Peyer's patch (tissue), 4 donors: Measurements from ENCODE around the gene CCDC124. TPM values are rescaled to one million over a fixed set of nuclear protein-coding genes. Genes with fewer than 3 reads are reported as not detected.
"Not testable (repeated sequence)": the region's sequence is repeated elsewhere in the genome, so short reads cannot be mapped to it uniquely, and the experiment has no call there.

Experiments
- DNase-seq, 3 donors: peaks; one replicate each; pipeline ENCODE4 v3.0.0-alpha.2; 2017 to 2019
- H3K27ac ChIP-seq, 4 donors: fragments of 200-600 bp; sonication (generic); one replicate each; pipeline ENCODE4 v1.5.1; 2016 to 2019
- H3K27me3 ChIP-seq, 2 donors: fragments of 200-600 bp; sonication (generic); one replicate each; pipeline ENCODE4 v1.5.1; 2019
- H3K36me3 ChIP-seq, 3 donors: fragments of 200-600 bp; sonication (generic); one replicate each; pipeline ENCODE4 v1.5.1; 2016 to 2019
- H3K4me1 ChIP-seq, 4 donors: fragments of 200-600 bp; sonication (generic); one replicate each; pipeline ENCODE4 v1.5.1; 2016 to 2019
- H3K4me3 ChIP-seq, 4 donors: fragments of 200-600 bp; sonication (generic); 1 replicate in 3 of 4; 2 replicates in 1 of 4; pipeline ENCODE4 v1.5.1; 2016 to 2019; ENCODE audit warnings: mild to moderate bottlenecking in 1 of 4
- H3K9me3 ChIP-seq, 4 donors: fragments of 200-600 bp; sonication (generic); one replicate each; pipeline ENCODE4 v1.5.1; 2016 to 2019; ENCODE audit warnings: mild to moderate bottlenecking in 1 of 4
- CTCF ChIP-seq, 6 experiments: fragments of 450-650 bp in 4 of 6; fragments of 200-600 bp in 2 of 6; sonication (generic) in 1 of 6; IDR thresholded peaks; one replicate each; pipeline ENCODE4 v1.5.1; 2017 to 2019; ENCODE audit warnings: antibody characterized with exemption in 6 of 6, mild to moderate bottlenecking in 3 of 6, moderate library complexity in 1 of 6
- POLR2A ChIP-seq, 2 donors: fragments of 450-650 bp; IDR thresholded peaks; one replicate each; pipeline ENCODE4 v1.5.1; 2017; ENCODE audit warnings: antibody characterized with exemption in 2 of 2, mild to moderate bottlenecking in 2 of 2, moderate library complexity in 2 of 2
- small RNA-seq, 2 donors: library from RNA; depleted of rRNA; stranded (forward); fragments of <200 nt; gene quantifications; one replicate each; pipeline ENCODE3, GENCODE V24; 2016
- total RNA-seq, 4 donors: library from RNA; depleted of rRNA; stranded (reverse); fragments of >200 nt; gene quantifications; one replicate each; pipeline ENCODE4 v1.1.0, GENCODE V29; 2016

The CCDC124 gene
- total RNA-seq, 4 donors from 2014 or later: 18.9 to 33.0 (median 24.4) TPM

DNA sequence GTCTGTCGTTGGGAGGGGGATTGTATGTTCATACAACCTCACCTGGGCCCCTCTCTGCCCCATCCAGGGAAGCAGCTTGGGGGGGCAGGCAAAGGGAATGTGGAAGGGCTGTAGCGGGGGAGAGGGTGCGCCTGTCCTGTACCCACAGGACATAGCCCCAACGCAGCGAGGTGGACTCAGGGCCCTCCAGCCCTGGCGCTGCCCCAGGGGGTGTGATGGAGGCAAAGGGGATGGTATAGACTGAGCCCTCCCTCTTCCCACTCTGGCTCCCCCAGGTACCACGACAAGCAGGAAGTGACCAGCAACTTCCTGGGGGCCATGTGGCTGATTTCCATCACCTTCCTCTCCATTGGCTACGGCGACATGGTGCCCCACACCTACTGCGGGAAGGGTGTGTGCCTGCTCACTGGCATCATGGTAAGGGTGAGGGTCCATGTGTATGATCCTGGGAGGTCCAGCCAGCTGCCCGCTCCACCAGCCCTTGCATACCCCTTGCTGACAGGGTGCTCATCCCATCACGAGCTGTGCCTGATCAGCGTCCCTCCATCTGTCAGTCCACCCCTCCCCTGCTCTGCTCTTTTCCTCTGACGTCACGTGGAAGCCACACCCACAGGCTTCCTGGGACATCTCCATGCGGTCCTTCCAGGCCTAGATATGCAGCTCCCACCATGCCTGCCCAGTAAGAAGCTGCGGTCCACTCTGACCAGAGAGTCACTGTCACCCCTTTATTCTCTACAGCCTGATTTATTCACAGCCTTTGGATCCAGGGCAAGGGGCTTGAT, 52.4 kb downstream of the CCDC124 start:
- no peak for TF ChIP-seq POLR2A (IDR thresholded peaks at IDR 0.05)
- no peak for TF ChIP-seq CTCF (IDR thresholded peaks at IDR 0.05)
- no peaks in the 10 kb centered on the region for H3K27me3 ChIP-seq
- H3K27ac ChIP-seq: no peak overlapping the region
- no peaks in the 10 kb centered on the region for H3K4me1 ChIP-seq
- H3K9me3 ChIP-seq: no peaks in the 10 kb centered on the region
- DNase-seq: no peak
- no peaks in the 10 kb centered on the region for H3K36me3 ChIP-seq
- no peak overlapping the region for H3K4me3 ChIP-seq

- not testable (repeated sequence) for H3K4me1 ChIP-seq, H3K9me3 ChIP-seq, H3K27ac ChIP-seq, H3K36me3 ChIP-seq, H3K27me3 ChIP-seq, DNase-seq, H3K4me3 ChIP-seq
Measured at GRCh38 chr19:17986569-17986968, 53.8 kb downstream of the CCDC124 start.

DNA sequence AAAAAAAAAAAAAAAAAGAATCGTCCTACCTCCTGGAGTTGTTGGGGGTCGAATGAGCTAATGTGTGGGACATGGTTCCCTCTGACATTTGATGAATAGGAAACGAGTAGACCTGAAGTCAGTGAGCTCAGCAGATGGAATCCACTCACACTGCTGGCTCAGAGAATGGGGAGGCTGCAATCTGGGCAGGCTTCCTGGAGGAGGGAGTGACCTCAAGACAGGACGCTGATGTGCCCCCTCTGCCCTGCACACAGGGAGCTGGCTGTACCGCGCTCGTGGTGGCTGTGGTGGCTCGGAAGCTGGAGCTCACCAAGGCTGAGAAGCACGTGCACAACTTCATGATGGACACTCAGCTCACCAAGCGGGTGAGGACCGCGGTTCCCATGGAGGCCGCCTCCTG, 55.3 kb downstream of the CCDC124 start:
- no peaks in the 10 kb centered on the region for H3K27me3 ChIP-seq
- H3K27ac ChIP-seq: no peak overlapping the region
- no peak for DNase-seq
- H3K4me3 ChIP-seq: no peak overlapping the region
- no peaks in the 10 kb centered on the region for H3K36me3 ChIP-seq
- TF ChIP-seq CTCF (IDR thresholded peaks at IDR 0.05) (no peak), POLR2A (IDR thresholded peaks at IDR 0.05) (no peak)
- H3K4me1 ChIP-seq: no peaks in the 10 kb centered on the region
- H3K9me3 ChIP-seq: no peaks in the 10 kb centered on the region

GRCh38 chr19:17989425-17990094, 56.7 kb downstream of the CCDC124 start:
- TF ChIP-seq POLR2A (IDR thresholded peaks at IDR 0.05) (no peak), CTCF (IDR thresholded peaks at IDR 0.05) (no peak)
- Histone ChIP-seq H3K27me3 (no peaks in the 10 kb centered on the region), H3K4me1 (no peaks in the 10 kb centered on the region), H3K27ac (no peak overlapping the region), H3K4me3 (no peak overlapping the region), H3K36me3 (no peaks in the 10 kb centered on the region), H3K9me3 (no peaks in the 10 kb centered on the region)
- DNase-seq: no peak

- no peak for TF ChIP-seq POLR2A (IDR thresholded peaks at IDR 0.05)
- no peak for TF ChIP-seq CTCF (IDR thresholded peaks at IDR 0.05)
- Histone ChIP-seq H3K4me1 (no peaks in the 10 kb centered on the region), H3K4me3 (no peak overlapping the region), H3K36me3 (no peaks in the 10 kb centered on the region), H3K27me3 (no peaks in the 10 kb centered on the region), H3K9me3 (no peaks in the 10 kb centered on the region), H3K27ac (no peak overlapping the region)
- no peak for DNase-seq
Measured at GRCh38 chr19:17993076-17993813, 60.4 kb downstream of the CCDC124 start.

Small RNA genes lying within 50 kb of the gene (small RNA-seq; reads per million reads assigned to genes)
- gene RNA5SP468: 0 reads per million in 2 donors

Other genes starting within 250 kb of the CCDC124 start
- under 1 TPM; 0.38 to 0.83 (median 0.62) TPM for gene UNC13A, start 244.7 kb upstream of the CCDC124 start, total RNA-seq
- gene MAP1S, start 213.5 kb upstream of the CCDC124 start, total RNA-seq: 10 to 100 TPM; 23.9 to 71.8 (median 48.7) TPM
- 10 to 100 TPM in 1 of 4 donors, 1 to 10 TPM in 3; 2.3 to 41.3 (median 5.3) TPM for gene FCHO1, start 181.5 kb upstream of the CCDC124 start, total RNA-seq
- gene B3GNT3, start 137.9 kb upstream of the CCDC124 start, total RNA-seq: 100 to 1,000 TPM in 3 of 4 donors, 10 to 100 TPM in 1; 13.2 to 154 (median 127) TPM
- gene INSL3, start 111.5 kb upstream of the CCDC124 start, total RNA-seq: not detected
- gene JAK3, start 85.0 kb upstream of the CCDC124 start, total RNA-seq: 10 to 100 TPM in 1 of 4 donors, 1 to 10 TPM in 3; 4.0 to 32.2 (median 5.4) TPM
- 100 to 1,000 TPM; 456 to 824 (median 599) TPM for gene RPL18A, start 73.1 kb upstream of the CCDC124 start, total RNA-seq
- gene SLC5A5, start 61.1 kb upstream of the CCDC124 start, total RNA-seq: not detected
- not detected for gene KCNN1, start 34.1 kb downstream of the CCDC124 start, total RNA-seq
- gene ARRDC2, start 75.2 kb downstream of the CCDC124 start, total RNA-seq: 10 to 100 TPM; 26.8 to 94.9 (median 29.4) TPM
- 10 to 100 TPM in 1 of 4 donors, 1 to 10 TPM in 3; 1.2 to 19.0 (median 2.8) TPM for gene IL12RB1, start 153.9 kb downstream of the CCDC124 start, total RNA-seq
- 10 to 100 TPM; 47.8 to 56.3 (median 52.0) TPM for gene MAST3, start 164.8 kb downstream of the CCDC124 start, total RNA-seq
- 10 to 100 TPM; 19.7 to 45.4 (median 28.2) TPM for gene PIK3R2, start 220.1 kb downstream of the CCDC124 start, total RNA-seq
- gene IFI30, start 240.8 kb downstream of the CCDC124 start, total RNA-seq: 100 to 1,000 TPM in 1 of 4 donors, 10 to 100 TPM in 3; 54.9 to 109 (median 60.7) TPM